Putamen (tissue), 1 donor: ENCODE results near the gene SUSD4.
A peak's percentile ranks its signal among the peaks of the same experiment; 100 is the strongest.

Source experiments
- DNase-seq: peaks from one replicate; pipeline ENCODE4 v3.0.0-alpha.2; 2016; ENCODE audit warnings: low spot score

SUSD4 gene

GRCh38 chr1:223183268-223183862 lies 180.6 kb downstream of the SUSD4 start:
- no peak for DNase-seq

GRCh38 chr1:223180731-223181321 lies 183.2 kb downstream of the SUSD4 start:
- DNase-seq = peak; percentile 38

DNA sequence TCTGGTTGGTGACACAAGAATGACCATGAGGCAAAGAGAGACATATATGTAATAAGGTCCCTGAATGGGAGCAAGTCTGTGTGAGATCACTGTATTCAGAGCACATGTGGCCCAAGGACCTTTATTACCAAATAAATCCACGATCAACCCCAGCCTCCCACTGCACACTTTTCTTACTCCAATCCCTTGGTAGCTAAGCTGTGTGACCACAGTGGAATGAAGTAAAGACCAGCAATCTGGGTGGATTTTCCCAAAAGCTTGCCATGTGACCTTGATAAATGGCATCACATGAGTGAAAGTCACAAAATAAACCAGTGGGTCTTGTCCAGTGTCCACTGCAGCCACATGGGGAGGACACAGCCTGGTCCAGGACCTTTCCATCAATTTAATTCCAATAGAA lies 184.2 kb downstream of the SUSD4 start:
- no peak for DNase-seq

DNA sequence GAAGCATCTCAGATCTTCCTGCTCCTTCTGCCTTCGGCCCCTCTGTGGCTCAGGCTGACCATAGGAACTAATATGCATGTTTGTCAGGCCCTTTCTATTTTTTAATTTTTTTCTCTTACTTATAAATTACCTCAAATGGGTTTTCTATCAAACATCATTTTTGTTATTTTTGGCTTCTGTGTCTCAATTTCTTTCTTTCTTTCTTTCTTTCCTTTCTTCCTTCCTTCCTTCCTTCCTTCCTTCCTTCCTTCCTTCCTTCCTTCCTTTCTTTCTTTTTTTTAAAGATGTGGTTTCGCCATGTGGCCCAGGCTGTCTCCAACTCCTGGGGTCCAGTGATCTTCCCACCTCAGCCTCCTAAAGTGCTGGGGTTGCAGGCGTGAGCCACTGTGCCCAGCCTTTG lies 184.7 kb downstream of the SUSD4 start:
- no peak for DNase-seq

DNA sequence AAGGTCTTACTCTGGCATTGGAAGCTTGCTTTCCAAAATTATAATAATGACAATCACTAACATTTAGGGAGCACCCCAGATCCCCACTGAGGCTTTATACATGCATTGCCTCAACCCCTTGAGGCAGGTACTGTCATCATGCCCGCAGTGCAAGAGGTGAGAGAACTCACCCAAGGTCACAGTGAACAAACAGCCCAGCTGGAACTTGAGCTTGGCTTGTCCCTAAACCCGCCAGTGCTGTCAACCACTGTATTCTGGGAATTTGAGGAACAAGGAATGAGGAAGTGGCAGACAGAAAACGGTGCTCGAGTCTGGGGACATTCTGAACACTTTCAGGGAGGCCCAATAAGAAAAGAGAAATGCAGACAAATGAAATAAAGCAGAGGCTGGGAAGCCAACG lies 186.3 kb downstream of the SUSD4 start:
- DNase-seq = peak; percentile 43

GRCh38 chr1:223176437-223176836 lies 187.5 kb downstream of the SUSD4 start:
- DNase-seq = no peak

DNA sequence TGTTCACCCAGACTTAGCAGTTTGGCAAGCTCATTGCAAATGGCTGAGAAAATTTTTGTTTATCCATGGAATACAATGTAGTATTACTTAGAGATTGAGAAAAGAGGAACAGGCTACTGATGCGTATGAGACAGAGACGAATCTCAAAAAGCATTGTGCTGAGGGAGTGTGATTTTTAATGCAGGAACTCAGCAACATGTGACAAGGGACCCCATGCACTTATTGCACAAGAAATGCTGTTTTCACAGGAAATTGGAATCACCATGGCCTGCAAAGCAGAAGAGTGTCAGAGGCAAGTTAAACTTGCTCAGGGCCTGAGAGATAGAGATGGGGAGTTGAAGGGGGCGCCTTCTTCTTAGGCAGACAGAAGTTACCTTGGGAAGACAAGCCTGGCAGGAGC lies 188.3 kb downstream of the SUSD4 start:
- DNase-seq = peak; percentile 29

DNA sequence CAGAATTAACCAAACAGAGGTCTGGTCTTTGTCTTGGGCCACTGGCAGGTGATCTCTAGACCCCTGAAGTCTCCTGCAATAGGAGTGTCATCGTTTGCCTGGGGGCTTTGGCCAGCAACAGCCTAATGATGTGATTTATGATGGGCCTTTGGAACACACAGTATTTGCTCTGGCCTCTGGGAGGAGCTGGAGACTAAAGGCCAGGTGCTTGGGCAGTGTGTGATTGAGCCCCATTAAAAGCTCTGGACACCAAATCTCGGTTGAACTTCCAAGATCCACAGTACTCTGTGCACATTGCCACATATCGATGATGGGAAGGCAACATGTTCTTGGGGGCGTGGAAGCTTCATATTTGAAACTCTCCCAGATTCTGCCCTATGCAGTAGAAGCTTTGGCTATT lies 188.9 kb downstream of the SUSD4 start:
- DNase-seq = no peak
